MCF 10A (cell line): ENCODE data around the gene ZNF841. TPM values are rescaled to one million over a fixed set of nuclear protein-coding genes. Genes with fewer than 3 reads are reported as not detected.

Experiments
- BruUV-seq: library from RNA; stranded (reverse); fragments of 400-500 nt; replicated peaks from 2 replicates; lab custom pipeline; 2021; lab: Mats Ljungman, UMichigan
- CTCF ChIA-PET: fragments of 300-600 bp; sonication (Branson Sonifier 250); formaldehyde crosslinking; extraction: SDS; loops from one replicate; lab custom pipeline; 2021; ENCODE audit warnings: antibody characterized with exemption, inconsistent platforms; lab: Yijun Ruan, JAX
- POLR2A ChIA-PET: fragments of 300-600, 350-650 bp; sonication (Branson Sonifier 250); formaldehyde crosslinking; extraction: SDS; loops from one replicate; lab custom pipeline; 2020; ENCODE audit warnings: antibody characterized with exemption, inconsistent platforms; lab: Yijun Ruan, JAX
- DNase-seq: peaks from one replicate; pipeline ENCODE4 v3.0.0-alpha.2; 2018; ENCODE audit not compliant: unreplicated experiment
- H3K27ac Mint-ChIP-seq: one replicate; pipeline ENCODE4 v1.8.0; 2022; ENCODE audit warnings: mild to moderate bottlenecking, low read depth, mixed read lengths; ENCODE audit not compliant: unreplicated experiment
- H3K27me3 Mint-ChIP-seq: one replicate; pipeline ENCODE4 v1.8.0; 2022; ENCODE audit warnings: mixed read lengths; ENCODE audit not compliant: insufficient read depth, unreplicated experiment
- H3K36me3 Mint-ChIP-seq: one replicate; pipeline ENCODE4 v1.8.0; 2022; ENCODE audit warnings: mild to moderate bottlenecking, moderate library complexity, mixed read lengths; ENCODE audit not compliant: insufficient read depth, unreplicated experiment
- H3K4me1 Mint-ChIP-seq: one replicate; pipeline ENCODE4 v1.8.0; 2022; ENCODE audit warnings: mixed read lengths; ENCODE audit not compliant: insufficient read depth, unreplicated experiment
- H3K4me3 Mint-ChIP-seq: one replicate; pipeline ENCODE4 v1.8.0; 2022; ENCODE audit warnings: mild to moderate bottlenecking, moderate library complexity, mixed read lengths; ENCODE audit not compliant: unreplicated experiment
- H3K9me3 Mint-ChIP-seq: one replicate; pipeline ENCODE4 v1.8.0; 2022; ENCODE audit warnings: mixed read lengths; ENCODE audit not compliant: unreplicated experiment
- CTCF ChIP-seq: fragments of 200-600 bp; IDR thresholded peaks from one replicate; pipeline ENCODE4 v1.8.0; 2022; ENCODE audit warnings: antibody characterized with exemption, mild to moderate bottlenecking; ENCODE audit not compliant: unreplicated experiment
- intact Hi-C: fragments of 100-400 bp; cut with micrococcal nuclease; formaldehyde crosslinking; loops from 2 replicates; pipeline ENCODE4 v1.14.1; 2022
- total RNA-seq: library from RNA; stranded (reverse); gene quantifications from 2 replicates; pipeline ENCODE4 v1.2.3, GENCODE V29; 2022

Gene ZNF841
- total RNA-seq, 1 experiment from 2014 or later: 40.9 TPM

GRCh38 chr19:52020506-52020905 lies 75.1 kb downstream of the ZNF841 start:
- no peak overlapping the region for H3K27ac Mint-ChIP-seq

More at GRCh38 chr19:52020506-52020905, 75.1 kb downstream of the ZNF841 start:
- Mint-ChIP-seq H3K4me1 (no peaks in the 10 kb centered on the region), H3K27me3 (no peaks in the 10 kb centered on the region), H3K9me3 (peaks cover 24% of the 10 kb centered on the region), H3K4me3 (no peak overlapping the region), H3K36me3 (peaks cover 99% of the 10 kb centered on the region)
- no peak for DNase-seq
- no peak for TF ChIP-seq CTCF
- POLR2A ChIA-PET: interaction anchor here (0.7 kb wide), 1 partner anchor 184 kb away, joined by 5 read pairs; no protein-coding TSS in a partner anchor
- CTCF ChIA-PET: interaction anchor here (0.6 to 0.7 kb wide), 2 partner anchors 12 to 675 kb away, joined by 3 to 5 read pairs; no protein-coding TSS in a partner anchor
- BruUV-seq: no TSS peak
- intact Hi-C loops: no loop called here

Other genes starting within 250 kb of the ZNF841 start
- gene ZNF577, start 207.8 kb downstream of the ZNF841 start, total RNA-seq: 6.3 and 8.4 TPM in 2 replicates
- 9.5 and 14.5 TPM in 2 replicates for gene ZNF649, start 190.7 kb downstream of the ZNF841 start, total RNA-seq
- 4.9 and 7.7 TPM in 2 replicates for gene ZNF613, start 168.3 kb downstream of the ZNF841 start, total RNA-seq
- 7.0 and 8.9 TPM in 2 replicates for gene ZNF350, start 108.9 kb downstream of the ZNF841 start, total RNA-seq
- 7.3 and 9.0 TPM in 2 replicates for gene ZNF615, start 87.6 kb downstream of the ZNF841 start, total RNA-seq
- gene ZNF614, start 67.4 kb downstream of the ZNF841 start, total RNA-seq: 10.2 and 10.3 TPM in 2 replicates
- gene ZNF432, start 46.9 kb downstream of the ZNF841 start, total RNA-seq: 17.2 and 25.4 TPM in 2 replicates
- 9.5 and 13.5 TPM in 2 replicates for gene ZNF616, start 44.2 kb upstream of the ZNF841 start, total RNA-seq
- gene ZNF836, start 75.9 kb upstream of the ZNF841 start, total RNA-seq: 4.3 and 7.7 TPM in 2 replicates
- 194 and 211 TPM in 2 replicates for gene PPP2R1A, start 94.3 kb upstream of the ZNF841 start, total RNA-seq
- gene ZNF766, start 173.8 kb upstream of the ZNF841 start, total RNA-seq: 11.5 and 16.0 TPM in 2 replicates
- 13.1 and 15.8 TPM in 2 replicates for gene ZNF480, start 201.4 kb upstream of the ZNF841 start, total RNA-seq
- gene ZNF610, start 240.5 kb upstream of the ZNF841 start, total RNA-seq: not detected in 2 replicates